HCT116 (cell line): Measurements from ENCODE around the gene TRAPPC12. TPM values are rescaled to one million over a fixed set of nuclear protein-coding genes. Genes with fewer than 3 reads are reported as not detected.

ENCODE experiments used
- ATAC-seq: fragments of 200-7000 bp; cut with Tn5 transposase; 2 replicates; pipeline ENCODE4 v1.9.1; 2020; ENCODE audit warnings: mild to moderate bottlenecking, moderate library complexity
- BruUV-seq: library from RNA; stranded (reverse); fragments of 400-500 nt; replicated peaks from 2 replicates; lab custom pipeline; 2021; lab: Mats Ljungman, UMichigan
- CTCF ChIA-PET: fragments of 300-600 bp; sonication (Branson Sonifier 250); formaldehyde crosslinking; loops from one replicate; lab custom pipeline; 2021; ENCODE audit warnings: antibody characterized with exemption; lab: Charles Lee
- POLR2A ChIA-PET: fragments of 300-600, 350-600 bp; sonication (Branson Sonifier 250); formaldehyde crosslinking; loops from one replicate; lab custom pipeline; 2021; ENCODE audit warnings: antibody characterized with exemption; lab: Charles Lee
- RAD21 ChIA-PET, 2 experiments: fragments of 300-600 bp; sonication (Branson Sonifier 250); formaldehyde crosslinking; loops; one replicate each; lab custom pipeline; 2023; ENCODE audit warnings: low total read pairs in 2 of 2; ENCODE audit not compliant: uncharacterized antibody in 2 of 2, unreplicated experiment in 2 of 2, low non-redundant PET in 1 of 2; lab: Charles Lee
- DNase-seq: peaks from one replicate; pipeline ENCODE4 v3.0.0-alpha.2; 2010; ENCODE audit warnings: low read depth, low spot score
- H2AFZ ChIP-seq: fragments of 200-600 bp; shearing (Covaris generic), sonication (generic); 2 replicates; pipeline ENCODE4 v1.6.1; 2017; ENCODE audit warnings: low read depth, mixed run types, mixed read lengths, antibody characterized with exemption, low read length; ENCODE audit not compliant: poor library complexity, severe bottlenecking
- H3K27ac ChIP-seq: 2 replicates; pipeline ENCODE4 v1.5.1; 2012; ENCODE audit warnings: low read depth, low read length
- H3K27me3 ChIP-seq: fragments of 200-600 bp; sonication (generic); 2 replicates; pipeline ENCODE4 v1.6.1; 2016; ENCODE audit warnings: mixed run types, low read length, mixed read lengths; ENCODE audit not compliant: insufficient read depth
- H3K36me3 ChIP-seq, 2 experiments: fragments of 200-500 bp in 1 of 2; fragments of 200-600 bp in 1 of 2; sonication (Bioruptor generic) in 1 of 2; sonication (generic) in 1 of 2; 2 replicates each; pipeline versions ENCODE4 v1.5.1 to v1.6.1; 2014 to 2016; ENCODE audit warnings: low read length in 2 of 2, inconsistent platforms in 1 of 2, mixed read lengths in 1 of 2, mixed run types in 1 of 2; ENCODE audit not compliant: insufficient read depth in 2 of 2, control insufficient read depth in 1 of 2
- H3K4me1 ChIP-seq, 2 experiments: fragments of 200-600 bp in 1 of 2; sonication (generic) in 1 of 2; 2 replicates each; pipeline versions ENCODE4 v1.5.1 to v1.6.1; 2012 to 2017; ENCODE audit warnings: low read length in 2 of 2, inconsistent platforms in 1 of 2, mild to moderate bottlenecking in 1 of 2, mixed read lengths in 1 of 2, mixed run types in 1 of 2, moderate library complexity in 1 of 2; ENCODE audit not compliant: insufficient read depth in 2 of 2, control insufficient read depth in 1 of 2
- H3K4me2 ChIP-seq: fragments of 200-600 bp; sonication (generic); 2 replicates; pipeline ENCODE4 v1.6.1; 2017; ENCODE audit warnings: mixed run types, low read length, mixed read lengths
- H3K4me3 ChIP-seq, 2 experiments: fragments of 200-600 bp in 1 of 2; sonication (generic) in 1 of 2; replicated peaks in 1 of 2; 2 replicates each; pipeline ENCODE4 v1.5.1; 2011 to 2016; ENCODE audit warnings: low read length in 2 of 2, control low read depth in 1 of 2, low read depth in 1 of 2, mild to moderate bottlenecking in 1 of 2, mixed read lengths in 1 of 2, mixed run types in 1 of 2
- H3K79me2 ChIP-seq: fragments of 200-600 bp; sonication (generic); 2 replicates; pipeline ENCODE4 v1.6.1; 2017; ENCODE audit warnings: mild to moderate bottlenecking, mixed run types, low read length, moderate library complexity, mixed read lengths; ENCODE audit not compliant: insufficient read depth
- H3K9ac ChIP-seq: fragments of 200-600 bp; sonication (generic); 2 replicates; pipeline ENCODE4 v1.6.1; 2016; ENCODE audit warnings: low read length, mixed read lengths
- H3K9me2 ChIP-seq: fragments of 200-600 bp; sonication (generic), shearing (Covaris generic); 2 replicates; pipeline ENCODE4 v1.6.1; 2017; ENCODE audit warnings: mixed run types, mild to moderate bottlenecking, moderate library complexity; ENCODE audit not compliant: insufficient read depth
- H3K9me3 ChIP-seq, 2 experiments: fragments of 200-500 bp in 1 of 2; fragments of 200-600 bp in 1 of 2; sonication (Bioruptor generic) in 1 of 2; sonication (generic) in 1 of 2; 2 replicates each; pipeline ENCODE4 v1.6.1; 2014 to 2017; ENCODE audit warnings: low read length in 2 of 2, mixed read lengths in 2 of 2, inconsistent platforms in 1 of 2, low read depth in 1 of 2, mild to moderate bottlenecking in 1 of 2, mixed run types in 1 of 2, moderate library complexity in 1 of 2; ENCODE audit not compliant: control insufficient read depth in 1 of 2, insufficient read depth in 1 of 2
- H4K20me1 ChIP-seq: fragments of 200-600 bp; sonication (generic), shearing (Covaris generic); 2 replicates; pipeline ENCODE4 v1.6.1; 2017; ENCODE audit warnings: mixed run types, mild to moderate bottlenecking, moderate library complexity; ENCODE audit not compliant: insufficient read depth
- ATF3 ChIP-seq: IDR thresholded peaks from 2 replicates; pipeline ENCODE4 v1.6.1; 2012
- CBX3 ChIP-seq: IDR thresholded peaks from 2 replicates; pipeline ENCODE4 v1.6.1; 2012; ENCODE audit warnings: low read depth
- EGR1 ChIP-seq: IDR thresholded peaks from 2 replicates; pipeline ENCODE4 v1.6.1; 2012; ENCODE audit warnings: low read depth
- ELF1 ChIP-seq: IDR thresholded peaks from 2 replicates; pipeline ENCODE4 v1.6.1; 2012; ENCODE audit warnings: low read depth, borderline replicate concordance
- EZH2 ChIP-seq: fragments of 200-600 bp; sonication (generic); IDR thresholded peaks from 2 replicates; pipeline ENCODE4 v1.6.1; 2017; ENCODE audit warnings: antibody characterized with exemption, mixed run types
- EZH2phosphoT487 ChIP-seq: fragments of 200-600 bp; IDR thresholded peaks from 2 replicates; pipeline ENCODE4 v1.6.1; 2018; ENCODE audit warnings: antibody characterized with exemption, borderline replicate concordance
- FOSL1 ChIP-seq: IDR thresholded peaks from 2 replicates; pipeline ENCODE4 v1.6.1; 2012; ENCODE audit warnings: low read depth
- JUND ChIP-seq: IDR thresholded peaks from 2 replicates; pipeline ENCODE4 v1.6.1; 2012
- MAX ChIP-seq: IDR thresholded peaks from 2 replicates; pipeline ENCODE4 v1.6.1; 2012
- POLR2A ChIP-seq: IDR thresholded peaks from 2 replicates; pipeline ENCODE4 v1.7.0; 2011; ENCODE audit warnings: borderline replicate concordance; ENCODE audit not compliant: insufficient read depth, insufficient read length; ENCODE audit errors: extremely low read depth
- RAD21 ChIP-seq: IDR thresholded peaks from 2 replicates; pipeline ENCODE4 v1.6.1; 2012; ENCODE audit warnings: low read depth, mild to moderate bottlenecking
- SIN3A ChIP-seq: IDR thresholded peaks from 2 replicates; pipeline ENCODE4 v1.6.1; 2012; ENCODE audit warnings: low read depth
- SP1 ChIP-seq: IDR thresholded peaks from 2 replicates; pipeline ENCODE4 v1.6.1; 2012; ENCODE audit warnings: low read depth
- SRF ChIP-seq: IDR thresholded peaks from 2 replicates; pipeline ENCODE4 v1.6.1; 2012; ENCODE audit warnings: low read depth
- TCF7L2 ChIP-seq: IDR thresholded peaks from 2 replicates; pipeline ENCODE4 v1.7.0; 2011; ENCODE audit warnings: borderline replicate concordance, inconsistent platforms; ENCODE audit not compliant: insufficient read depth, insufficient read length; ENCODE audit errors: extremely low read depth
- ZBTB33 ChIP-seq: IDR thresholded peaks from 2 replicates; pipeline ENCODE4 v1.6.1; 2011; ENCODE audit warnings: mild to moderate bottlenecking, low read length, moderate library complexity; ENCODE audit not compliant: insufficient replicate concordance; ENCODE audit errors: extremely low read depth
- ZFX ChIP-seq: fragments of 450-650 bp; IDR thresholded peaks from 2 replicates; pipeline ENCODE4 v1.6.1; 2017
- intact Hi-C: fragments of 100-400 bp; cut with micrococcal nuclease; formaldehyde crosslinking; loops from 2 replicates; pipeline ENCODE4 v1.10.0; 2022
- total RNA-seq: library from RNA; stranded (reverse); gene quantifications from one replicate; pipeline ENCODE4 v1.2.1, GENCODE V29; 2021; ENCODE audit not compliant: unreplicated experiment

The TRAPPC12 gene
- total RNA-seq, 1 experiment from 2014 or later = 47.4 TPM

DNA sequence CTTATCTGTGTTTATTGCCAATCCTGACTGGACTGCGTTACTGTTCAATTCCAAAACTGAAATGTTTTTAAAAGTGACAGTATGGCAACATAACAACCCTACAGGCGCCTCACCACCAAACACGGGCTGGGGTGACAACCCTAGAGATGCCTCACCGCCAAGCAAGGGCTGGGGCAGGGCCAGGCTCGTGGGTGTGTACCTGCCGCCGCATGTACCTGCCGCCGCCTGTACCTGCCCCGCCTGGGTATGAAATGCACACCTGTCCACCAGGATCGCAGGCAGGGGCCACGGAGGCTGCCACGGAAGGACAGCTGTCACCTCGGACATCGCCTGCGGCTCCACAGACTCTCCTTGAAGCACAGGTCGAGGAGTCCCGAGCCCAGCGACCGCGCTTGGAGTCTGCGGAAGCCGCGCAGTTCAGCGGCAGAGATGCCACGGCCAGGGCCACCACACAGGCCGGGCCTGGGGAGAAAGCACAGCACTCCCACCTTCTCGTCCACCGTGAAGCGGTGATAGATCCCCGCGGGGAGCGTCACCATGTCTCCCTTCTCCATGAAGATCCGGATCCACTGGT lies 120.9 kb downstream of the TRAPPC12 start:
- CTCF ChIA-PET = no interaction called here
- RAD21 ChIA-PET = no interaction called here

DNA sequence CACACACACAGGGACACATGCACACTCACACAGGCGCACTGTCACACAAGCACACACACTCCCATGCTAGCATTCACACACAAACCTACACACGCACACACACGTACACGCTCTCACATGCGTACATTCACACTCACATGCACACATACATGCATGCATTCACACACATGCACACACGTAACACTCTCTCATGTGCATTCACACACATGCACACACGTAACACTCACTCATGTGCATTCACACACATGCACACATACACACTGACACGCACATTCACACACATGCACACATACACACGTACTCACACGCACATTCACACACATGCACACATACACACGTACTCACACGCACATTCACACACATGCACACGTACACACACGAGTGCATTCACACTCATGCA lies 123.6 kb downstream of the TRAPPC12 start:
- no peaks in the 10 kb centered on the region for H3K79me2 ChIP-seq
- H3K27ac ChIP-seq = no peak overlapping the region
- ChIA-PET RAD21 (no interaction called here), CTCF (no interaction called here), POLR2A (no interaction called here)
- no peaks in the 10 kb centered on the region for H3K9me3 ChIP-seq
- H3K4me2 ChIP-seq = no peak overlapping the region
- no peaks in the 10 kb centered on the region for H3K27me3 ChIP-seq
- no peaks in the 10 kb centered on the region for H4K20me1 ChIP-seq
- H3K4me3 ChIP-seq = no peak overlapping the region
- no TSS peak for BruUV-seq
- intact Hi-C loops = no loop called here
- H3K36me3 ChIP-seq = 0 out of 4 replicates have a peak, but pooled peaks cover 0 to 3% of the 10 kb centered on the region in 2 experiments
- DNase-seq (no peak), ATAC-seq (no peak)
- no peaks in the 10 kb centered on the region for H3K4me1 ChIP-seq
- no peak overlapping the region for H3K9ac ChIP-seq
- H3K9me2 ChIP-seq = no peaks in the 10 kb centered on the region
- H2AFZ ChIP-seq = no peak overlapping the region
- TF ChIP-seq CBX3 (no peak), JUND (no peak), SP1 (no peak), ATF3 (no peak), POLR2A (no peak), TCF7L2 (no peak), EZH2 (no peak), MAX (no peak), EZH2phosphoT487 (no peak), ELF1 (no peak), RAD21 (no peak), EGR1 (no peak), SIN3A (no peak), FOSL1 (no peak), SRF (no peak), ZFX (no peak), ZBTB33 (no peak)

More for the DNA sequence above, 120.9 kb downstream of the TRAPPC12 start:
- 0 out of 4 replicates have a peak, but pooled peaks cover 0 to 3% of the 10 kb centered on the region in 2 experiments for H3K36me3 ChIP-seq
- H3K4me1 ChIP-seq = no peaks in the 10 kb centered on the region
- intact Hi-C loops = no loop called here
- no peak overlapping the region for H3K4me3 ChIP-seq
- no peak overlapping the region for H3K9ac ChIP-seq
- DNase-seq = no peak
- H3K9me2 ChIP-seq = no peaks in the 10 kb centered on the region
- no peaks in the 10 kb centered on the region for H4K20me1 ChIP-seq
- TF ChIP-seq EZH2phosphoT487 (no peak), SIN3A (no peak), RAD21 (no peak), ATF3 (no peak)
- TF ChIP-seq, all 23 proteins: peak for 0
- H3K4me2 ChIP-seq = no peak overlapping the region
- no peak overlapping the region for H3K27ac ChIP-seq
- no peaks in the 10 kb centered on the region for H3K9me3 ChIP-seq
- H2AFZ ChIP-seq = no peak overlapping the region
- POLR2A ChIA-PET = no interaction called here
- H3K27me3 ChIP-seq = no peaks in the 10 kb centered on the region
- H3K79me2 ChIP-seq = no peaks in the 10 kb centered on the region
- no peak for ATAC-seq
- BruUV-seq = no TSS peak
